ENCODE results near the gene FAM131A. TPM values are rescaled to one million over a fixed set of nuclear protein-coding genes. Genes with fewer than 3 reads are reported as not detected.
A peak's percentile ranks its signal among the peaks of the same experiment; 100 is the strongest.

The FAM131A gene
- total and polyA plus RNA-seq, 2 of the 4 experiments (the other 2 are of a cell fraction) = 10.8 to 19.5 TPM

DNA sequence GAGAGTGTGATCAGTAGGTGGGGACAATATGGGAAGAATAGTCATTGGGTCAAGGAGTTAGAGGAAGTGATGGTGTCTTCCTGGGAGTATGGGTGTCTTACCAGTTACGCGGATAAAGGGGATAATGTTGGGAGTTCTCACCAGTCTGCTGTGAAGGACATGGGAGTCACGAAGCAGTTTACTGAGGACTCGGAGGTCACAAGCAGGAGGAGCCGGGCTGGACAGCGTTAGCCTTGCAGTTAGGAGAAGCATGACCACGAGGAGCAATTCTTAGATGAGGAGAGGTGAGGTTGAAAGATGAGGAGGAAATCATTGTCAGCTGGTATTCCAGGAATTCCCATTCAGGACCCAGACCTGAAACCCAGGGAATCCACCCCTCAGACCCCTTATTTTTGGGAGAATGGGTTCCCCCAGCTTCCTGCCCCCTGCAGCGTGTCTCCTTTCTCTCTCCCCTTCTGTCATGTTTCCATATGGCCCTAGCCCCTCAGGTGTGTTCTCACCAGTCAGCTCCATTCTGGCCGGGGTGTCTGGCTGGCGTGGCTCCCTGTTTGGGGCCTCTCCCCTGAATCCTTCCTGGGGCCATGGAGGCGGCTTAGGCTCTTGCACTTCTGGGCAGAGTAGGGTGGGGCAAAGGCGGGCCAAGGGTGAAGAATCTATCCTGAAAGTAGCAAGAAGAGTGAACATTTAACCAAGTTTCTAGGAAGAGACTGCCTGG is 38.5 kb downstream of the FAM131A start:
- intact Hi-C loops (cut with micrococcal nuclease) = no loop called here
- POLR2A ChIA-PET (ENCODE audit: unreplicated experiment) = no interaction called here

More for the DNA sequence above, 38.5 kb downstream of the FAM131A start:
- no peak overlapping the region; the same call in 1 of the 2 replicates for H3K23ac ChIP-seq (ENCODE audit: low read depth, low read length)
- no peak overlapping the region for H2BK5ac ChIP-seq (ENCODE audit: low read depth, low read length, poor library complexity, severe bottlenecking)
- no peak overlapping the region for H3K27ac ChIP-seq (ENCODE audit: insufficient read depth, low read length)
- H3K9me3 ChIP-seq (ENCODE audit: control insufficient read depth, insufficient read depth, low read length) = no peaks in the 10 kb centered on the region
- no peak overlapping the region for H2BK15ac ChIP-seq (ENCODE audit: low read depth, low read length)
- H3K27me3 ChIP-seq (ENCODE audit: control insufficient read depth, insufficient read depth, low read length) = peaks cover 59% of the 10 kb centered on the region
- WGBS, 2 experiments (ENCODE audit: extremely low coverage in 2 of 2, insufficient read length in 1 of 2) = 60% methylated on average over 4 of the region's 12 CpGs; no CpG with 5 or more reads in 1 of the 2 experiments
- no peaks in the 10 kb centered on the region for H3K36me3 ChIP-seq (ENCODE audit: control insufficient read depth, insufficient read depth, low read length)
- H3K14ac ChIP-seq (replicated peaks; ENCODE audit: low read depth, low read length) = no peak overlapping the region
- no peak overlapping the region for H4K8ac ChIP-seq (ENCODE audit: low read depth in 2 of 2, low read length in 2 of 2)
- H2AFZ ChIP-seq (replicated peaks; ENCODE audit: low read length, poor library complexity) = no peak overlapping the region
- BruUV-seq (replicated peaks) = no TSS peak
- in situ Hi-C loops (cut with MboI; ENCODE audit: low sequenced_read_pairs) = loop anchor here (10.0 kb wide), 2 partner anchors 399 to 429 kb away; no protein-coding TSS in a partner anchor
- H3K9me1 ChIP-seq (ENCODE audit: insufficient read depth, low read length) = no peaks in the 10 kb centered on the region
- H3K79me1 ChIP-seq (ENCODE audit: low read depth in 1 of 2, low read length in 2 of 2) = no peaks in the 10 kb centered on the region
- H2AK9ac ChIP-seq (replicated peaks; ENCODE audit: low read depth, low read length, poor library complexity) = no peak overlapping the region
- ATAC-seq (ENCODE audit: low read depth) = no peak
- H3K56ac ChIP-seq (ENCODE audit: extremely low read depth, insufficient read depth, low read length) = no peak overlapping the region
- no peak overlapping the region for H3K9ac ChIP-seq (ENCODE audit: low read depth, low read length)
- H2BK20ac ChIP-seq (ENCODE audit: low read depth, low read length) = no peak overlapping the region
- H3K18ac ChIP-seq (ENCODE audit: low read depth, low read length) = no peak overlapping the region
- CTCF ChIA-PET = interaction anchor here (0.5 to 1.0 kb wide), 2 partner anchors 48 to 168 kb away, joined by 3 to 5 read pairs; no protein-coding TSS in a partner anchor
- peaks cover 3% of the 10 kb centered on the region; the same call in 1 of the 2 replicates for H4K20me1 ChIP-seq (ENCODE audit: insufficient read depth, low read length)
- dilution Hi-C loops (cut with HindIII; ENCODE audit: low sequenced_read_pairs, unreplicated experiment) = no loop called here
- H4K91ac ChIP-seq (ENCODE audit: insufficient read depth, low read depth, low read length) = no peak overlapping the region
- H3K4me1 ChIP-seq (ENCODE audit: control insufficient read depth, insufficient read depth, low read length) = peaks cover 2% of the 10 kb centered on the region; the same call in 1 of the 2 replicates
- H2BK120ac ChIP-seq (ENCODE audit: low read depth, low read length) = no peak overlapping the region
- H2AK5ac ChIP-seq (ENCODE audit: low read depth, low read length) = 0 out of 2 replicates have a peak overlapping the region, but pooled peaks have one; percentile 11
- no peak overlapping the region for H3K4ac ChIP-seq (ENCODE audit: low read depth, low read length)
- H3K4me2 ChIP-seq (ENCODE audit: low read depth, low read length) = no peak overlapping the region
- no peak overlapping the region for H3K4me3 ChIP-seq (ENCODE audit: insufficient read depth, low read depth, low read length)
- DNase-seq = no peak
- H4K5ac ChIP-seq (ENCODE audit: low read depth, low read length) = no peak overlapping the region
- TF ChIP-seq POLR2A (IDR thresholded peaks at IDR 0.05; ENCODE audit: low read depth, low read length) = no peak
- TF ChIP-seq, protein P1, sequence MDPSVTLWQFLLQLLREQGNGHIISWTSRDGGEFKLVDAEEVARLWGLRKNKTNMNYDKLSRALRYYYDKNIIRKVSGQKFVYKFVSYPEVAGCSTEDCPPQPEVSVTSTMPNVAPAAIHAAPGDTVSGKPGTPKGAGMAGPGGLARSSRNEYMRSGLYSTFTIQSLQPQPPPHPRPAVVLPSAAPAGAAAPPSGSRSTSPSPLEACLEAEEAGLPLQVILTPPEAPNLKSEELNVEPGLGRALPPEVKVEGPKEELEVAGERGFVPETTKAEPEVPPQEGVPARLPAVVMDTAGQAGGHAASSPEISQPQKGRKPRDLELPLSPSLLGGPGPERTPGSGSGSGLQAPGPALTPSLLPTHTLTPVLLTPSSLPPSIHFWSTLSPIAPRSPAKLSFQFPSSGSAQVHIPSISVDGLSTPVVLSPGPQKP (IDR thresholded peaks at IDR 0.05; ENCODE audit: borderline replicate concordance, low read depth, low read length) = no peak
- TF ChIP-seq MXI1 (IDR thresholded peaks at IDR 0.05; ENCODE audit: borderline replicate concordance, low read depth, low read length) = no peak
- no peak for TF ChIP-seq NFE2L2 (IDR thresholded peaks at IDR 0.05; ENCODE audit: low read depth, low read length)
- no peak for TF ChIP-seq RFX5 (IDR thresholded peaks at IDR 0.05; ENCODE audit: low read depth, low read length)
- TF ChIP-seq, protein P2, sequence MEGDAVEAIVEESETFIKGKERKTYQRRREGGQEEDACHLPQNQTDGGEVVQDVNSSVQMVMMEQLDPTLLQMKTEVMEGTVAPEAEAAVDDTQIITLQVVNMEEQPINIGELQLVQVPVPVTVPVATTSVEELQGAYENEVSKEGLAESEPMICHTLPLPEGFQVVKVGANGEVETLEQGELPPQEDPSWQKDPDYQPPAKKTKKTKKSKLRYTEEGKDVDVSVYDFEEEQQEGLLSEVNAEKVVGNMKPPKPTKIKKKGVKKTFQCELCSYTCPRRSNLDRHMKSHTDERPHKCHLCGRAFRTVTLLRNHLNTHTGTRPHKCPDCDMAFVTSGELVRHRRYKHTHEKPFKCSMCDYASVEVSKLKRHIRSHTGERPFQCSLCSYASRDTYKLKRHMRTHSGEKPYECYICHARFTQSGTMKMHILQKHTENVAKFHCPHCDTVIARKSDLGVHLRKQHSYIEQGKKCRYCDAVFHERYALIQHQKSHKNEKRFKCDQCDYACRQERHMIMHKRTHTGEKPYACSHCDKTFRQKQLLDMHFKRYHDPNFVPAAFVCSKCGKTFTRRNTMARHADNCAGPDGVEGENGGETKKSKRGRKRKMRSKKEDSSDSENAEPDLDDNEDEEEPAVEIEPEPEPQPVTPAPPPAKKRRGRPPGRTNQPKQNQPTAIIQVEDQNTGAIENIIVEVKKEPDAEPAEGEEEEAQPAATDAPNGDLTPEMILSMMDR (conservative IDR thresholded peaks at IDR 0.05; ENCODE audit: low read depth, low read length) = no peak
- TF ChIP-seq RCOR1 (IDR thresholded peaks at IDR 0.05; ENCODE audit: insufficient replicate concordance, low read length) = no peak
- no peak for TF ChIP-seq MAFK (IDR thresholded peaks at IDR 0.05; ENCODE audit: low read depth, low read length)
- no peak for TF ChIP-seq BHLHE40 (IDR thresholded peaks at IDR 0.05; ENCODE audit: low read depth, low read length)
- no peak for TF ChIP-seq CEBPB (IDR thresholded peaks at IDR 0.05; ENCODE audit: low read depth, low read length)
- no peak for TF ChIP-seq MAZ (IDR thresholded peaks at IDR 0.05; ENCODE audit: borderline replicate concordance, low read depth, low read length)

All from IMR-90 (cell line).